Activated T-helper 1 cell treated with anti-CD3 and anti-CD28 coated beads, Interleukin-2, amount 50 U/mL, for 16 hours (primary cell): ENCODE measurements around the gene GDF9.

ENCODE experiments used
- DNase-seq, 2 donors: peaks; one replicate each; pipeline ENCODE4 v3.0.0-alpha.2; 2020; ENCODE audit warnings: low read depth in 1 of 2, low spot score in 1 of 2

The GDF9 gene, protein sequence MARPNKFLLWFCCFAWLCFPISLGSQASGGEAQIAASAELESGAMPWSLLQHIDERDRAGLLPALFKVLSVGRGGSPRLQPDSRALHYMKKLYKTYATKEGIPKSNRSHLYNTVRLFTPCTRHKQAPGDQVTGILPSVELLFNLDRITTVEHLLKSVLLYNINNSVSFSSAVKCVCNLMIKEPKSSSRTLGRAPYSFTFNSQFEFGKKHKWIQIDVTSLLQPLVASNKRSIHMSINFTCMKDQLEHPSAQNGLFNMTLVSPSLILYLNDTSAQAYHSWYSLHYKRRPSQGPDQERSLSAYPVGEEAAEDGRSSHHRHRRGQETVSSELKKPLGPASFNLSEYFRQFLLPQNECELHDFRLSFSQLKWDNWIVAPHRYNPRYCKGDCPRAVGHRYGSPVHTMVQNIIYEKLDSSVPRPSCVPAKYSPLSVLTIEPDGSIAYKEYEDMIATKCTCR

GRCh38 chr5:132866342-132867045, at the start of gene GDF9, which contains the start of gene UQCRQ:
GDF9 (minus strand) TSS chr5:132866469; CDS start chr5:132864533, 1,936 bp downstream.
UQCRQ (plus strand) TSS chr5:132866642; CDS start chr5:132866882, 240 bp downstream.
- DNase-seq = peak; percentile 71 to 84

DNA sequence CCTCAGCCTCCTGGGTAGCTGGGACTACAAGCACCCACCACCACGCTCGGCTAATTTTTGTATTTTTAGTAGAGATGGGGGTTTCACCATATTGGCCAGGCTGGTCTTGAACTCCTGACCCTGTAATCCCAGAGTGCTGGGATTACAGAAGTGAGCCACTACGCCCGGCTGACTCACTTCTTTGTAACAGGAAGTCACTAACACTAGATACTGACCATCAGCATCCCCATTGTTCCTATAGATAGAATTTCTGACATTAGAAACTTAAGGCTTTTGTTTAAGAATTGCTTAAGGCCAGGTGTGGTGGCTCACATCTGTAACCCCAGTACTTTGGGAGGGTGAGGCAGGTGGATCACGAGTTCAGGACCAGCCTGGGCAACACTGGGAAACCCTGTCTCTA, 49.4 kb upstream of the GDF9 start:
- DNase-seq = no peak

DNA sequence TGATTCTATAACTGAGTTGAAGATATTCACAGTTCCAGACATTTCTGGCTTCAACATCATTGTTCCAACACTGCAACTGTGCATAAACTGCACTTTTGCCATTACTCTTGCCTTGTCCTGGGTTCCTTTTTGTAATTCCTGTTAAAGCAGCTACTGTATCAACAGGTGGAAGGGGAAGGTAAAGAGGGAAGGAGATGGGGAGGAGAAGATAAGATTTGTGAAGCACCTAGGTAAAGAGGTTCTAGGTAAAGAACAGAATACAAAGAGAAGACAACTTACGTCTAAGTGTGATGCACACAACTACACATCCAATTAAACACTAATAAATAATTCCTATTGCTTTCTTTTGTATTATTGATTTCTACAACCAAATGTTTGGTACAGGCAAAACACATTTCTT, 43.4 kb upstream of the GDF9 start:
- no peak for DNase-seq

DNA sequence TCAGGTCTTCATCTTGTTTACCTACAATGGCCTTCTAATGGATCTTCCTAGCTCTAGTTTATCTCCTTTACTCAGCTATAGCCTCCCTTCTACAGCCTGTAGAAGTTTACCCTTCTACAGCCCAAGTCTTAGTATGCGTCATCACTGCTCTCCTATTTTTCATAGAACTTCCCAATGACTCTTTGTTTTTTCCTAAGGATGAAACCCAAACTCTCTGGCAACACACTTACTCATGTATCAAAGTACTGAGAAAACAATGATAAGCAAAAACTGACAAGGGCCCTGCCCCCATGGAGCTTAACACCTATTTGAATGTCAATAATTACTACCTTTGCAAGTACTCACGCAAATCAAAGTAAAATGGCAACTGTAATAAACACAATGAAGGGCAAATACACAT, 40.9 kb upstream of the GDF9 start:
- DNase-seq = no peak

GRCh38 chr5:132905938-132906337, 39.7 kb upstream of the GDF9 start:
- no peak for DNase-seq

- no peak for DNase-seq
Measured at GRCh38 chr5:132901730-132902129, 35.5 kb upstream of the GDF9 start.

DNA sequence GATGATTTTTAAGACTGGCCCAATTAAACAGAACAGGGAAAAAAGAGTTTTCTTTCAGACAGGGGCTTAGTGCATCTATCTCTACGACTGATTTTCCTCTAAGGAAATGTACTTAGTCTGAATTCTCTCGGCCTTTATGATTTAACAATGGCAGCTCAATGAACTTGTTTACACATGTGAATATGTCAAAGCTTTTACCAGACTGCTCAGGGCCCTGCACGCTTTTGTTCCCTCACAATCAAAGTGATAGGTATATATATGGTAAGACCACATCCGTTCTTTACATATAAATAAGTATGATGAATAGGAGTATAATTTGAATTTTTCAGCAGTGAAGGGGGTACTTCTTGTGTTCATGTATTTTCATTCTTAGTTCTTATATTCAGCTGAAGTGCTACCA, 34.8 kb upstream of the GDF9 start:
- DNase-seq = no peak

GRCh38 chr5:132898094-132898493, 31.8 kb upstream of the GDF9 start:
- no peak for DNase-seq

GRCh38 chr5:132896685-132897084, 30.4 kb upstream of the GDF9 start:
- no peak for DNase-seq

DNA sequence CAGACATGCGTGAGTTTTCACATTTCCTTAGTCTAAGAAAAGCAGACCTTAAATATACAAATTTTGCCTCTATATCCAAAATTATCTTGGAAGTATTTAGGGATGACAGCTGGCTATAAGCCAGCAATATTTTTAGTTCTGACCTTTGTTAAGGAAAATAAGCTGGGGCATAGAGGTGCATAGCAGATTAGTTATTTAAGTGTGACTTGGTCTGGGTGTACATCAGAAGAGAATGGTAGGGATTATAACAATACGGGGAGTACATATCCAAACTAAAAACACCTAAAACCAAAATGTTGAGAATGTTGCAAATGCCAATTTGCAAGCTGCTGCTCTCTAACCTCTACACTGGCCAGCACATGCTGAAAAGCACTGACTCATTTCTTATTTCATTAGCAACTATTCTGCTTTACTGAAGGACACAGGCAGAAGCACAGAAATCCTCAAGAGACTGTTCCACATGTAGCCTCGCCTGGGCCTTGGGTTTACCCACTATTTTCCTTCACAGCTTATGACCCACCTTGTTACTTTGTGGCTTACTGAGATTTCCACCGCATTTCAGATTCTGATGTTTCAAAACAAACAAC, 29.5 kb upstream of the GDF9 start:
- DNase-seq = no peak

- no peak for DNase-seq
Measured at GRCh38 chr5:132890817-132891216, 24.5 kb upstream of the GDF9 start.

DNA sequence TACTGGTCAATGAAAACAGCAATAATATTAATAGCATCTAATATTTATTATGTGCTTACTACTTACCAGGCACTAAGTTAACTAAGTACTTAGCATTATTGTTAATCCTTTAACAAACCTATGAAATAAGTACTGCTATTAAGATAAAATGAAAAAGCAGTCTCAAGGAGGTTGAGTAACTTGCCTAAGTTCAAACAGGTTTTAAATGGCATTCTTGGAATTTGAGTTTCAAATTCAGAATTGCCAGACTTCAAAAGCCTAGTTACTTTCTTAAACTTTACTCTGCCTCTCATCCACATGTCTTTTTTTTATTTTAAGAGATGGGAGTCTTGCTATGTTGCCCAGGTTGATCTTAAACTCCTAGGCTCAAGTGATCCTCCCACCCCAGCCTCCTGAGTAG, 23.2 kb upstream of the GDF9 start:
- no peak for DNase-seq

- DNase-seq = no peak
Measured at GRCh38 chr5:132887283-132887682, 21.0 kb upstream of the GDF9 start.

GRCh38 chr5:132886064-132886823, 20.0 kb upstream of the GDF9 start:
- no peak for DNase-seq

GRCh38 chr5:132884548-132884947, 18.3 kb upstream of the GDF9 start:
- DNase-seq = no peak

DNA sequence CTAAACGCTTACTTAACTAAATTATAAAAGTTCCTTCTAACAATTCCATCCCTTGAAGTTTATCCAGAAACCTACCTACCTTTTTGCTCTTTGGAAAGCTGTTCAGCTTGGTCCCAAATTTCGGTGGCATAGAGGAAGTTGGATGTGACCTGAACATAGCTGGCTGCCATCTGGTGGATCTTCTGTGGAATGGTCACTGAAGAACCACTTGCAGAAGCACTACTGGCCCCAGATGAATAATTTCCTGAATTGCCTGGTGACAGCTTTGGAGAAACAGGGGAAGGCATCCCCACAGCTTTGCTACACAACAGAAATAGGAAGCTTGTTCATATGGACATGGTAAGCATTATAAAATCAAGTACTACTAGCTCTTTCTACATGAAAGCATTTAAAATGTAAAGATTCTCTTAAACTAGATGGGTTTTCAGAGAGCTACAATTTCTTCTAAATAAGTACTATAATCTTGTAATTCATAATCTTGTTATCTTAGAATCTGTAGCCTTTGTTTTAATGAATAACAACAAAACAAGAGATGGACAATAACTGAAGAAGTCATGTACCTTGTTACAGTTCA, 17.1 kb upstream of the GDF9 start:
- no peak for DNase-seq

DNA sequence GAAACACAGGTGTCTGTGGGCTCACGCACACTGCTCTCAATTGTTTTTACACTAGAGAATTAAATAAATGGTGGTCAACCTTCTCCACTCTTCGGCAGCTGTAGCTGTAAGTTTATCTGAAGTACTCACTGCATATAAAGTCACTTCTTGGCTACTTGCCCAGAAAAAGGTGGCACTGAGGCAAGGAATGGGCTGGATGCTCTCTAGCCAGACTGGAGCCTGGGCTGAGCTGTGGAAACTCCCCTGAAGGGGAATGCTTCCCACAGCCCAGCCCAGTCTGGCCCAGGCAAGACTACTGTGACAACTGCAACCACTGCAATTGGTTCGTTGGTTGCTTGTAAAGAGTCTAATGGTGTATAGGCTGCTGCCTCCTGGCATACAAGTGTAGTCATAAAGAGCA, 11.7 kb upstream of the GDF9 start:
- no peak for DNase-seq

GRCh38 chr5:132877466-132877865, 11.2 kb upstream of the GDF9 start:
- DNase-seq = no peak

- DNase-seq = no peak
Measured at GRCh38 chr5:132876020-132876759, 9.9 kb upstream of the GDF9 start.

- DNase-seq = no peak
Measured at GRCh38 chr5:132873930-132874271, 7.6 kb upstream of the GDF9 start.
